ENCODE measurements around the gene SRSF1.
"Not testable (repeated sequence)": the region's sequence is repeated elsewhere in the genome, so short reads cannot be mapped to it uniquely, and the experiment has no call there.

Gene SRSF1

DNA sequence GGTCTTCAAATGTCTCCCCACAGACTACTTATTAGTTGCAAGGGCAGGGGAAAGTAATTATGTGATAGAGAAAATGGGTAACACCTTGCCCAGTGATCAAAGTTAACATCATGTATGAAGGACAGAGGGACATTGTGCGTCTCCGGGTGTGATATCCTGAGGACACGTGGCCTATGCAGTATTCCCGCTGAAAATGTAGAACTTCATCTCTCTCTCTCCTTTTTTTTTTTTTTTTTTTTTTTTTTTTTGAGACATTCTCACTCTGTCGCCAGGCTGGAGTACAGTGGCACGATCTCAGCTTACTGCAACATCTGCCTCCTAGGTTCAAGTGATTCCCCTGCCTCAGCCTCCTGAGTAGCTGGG lies 43.9 kb downstream of the SRSF1 start:
- DNase-seq, result no peak

DNA sequence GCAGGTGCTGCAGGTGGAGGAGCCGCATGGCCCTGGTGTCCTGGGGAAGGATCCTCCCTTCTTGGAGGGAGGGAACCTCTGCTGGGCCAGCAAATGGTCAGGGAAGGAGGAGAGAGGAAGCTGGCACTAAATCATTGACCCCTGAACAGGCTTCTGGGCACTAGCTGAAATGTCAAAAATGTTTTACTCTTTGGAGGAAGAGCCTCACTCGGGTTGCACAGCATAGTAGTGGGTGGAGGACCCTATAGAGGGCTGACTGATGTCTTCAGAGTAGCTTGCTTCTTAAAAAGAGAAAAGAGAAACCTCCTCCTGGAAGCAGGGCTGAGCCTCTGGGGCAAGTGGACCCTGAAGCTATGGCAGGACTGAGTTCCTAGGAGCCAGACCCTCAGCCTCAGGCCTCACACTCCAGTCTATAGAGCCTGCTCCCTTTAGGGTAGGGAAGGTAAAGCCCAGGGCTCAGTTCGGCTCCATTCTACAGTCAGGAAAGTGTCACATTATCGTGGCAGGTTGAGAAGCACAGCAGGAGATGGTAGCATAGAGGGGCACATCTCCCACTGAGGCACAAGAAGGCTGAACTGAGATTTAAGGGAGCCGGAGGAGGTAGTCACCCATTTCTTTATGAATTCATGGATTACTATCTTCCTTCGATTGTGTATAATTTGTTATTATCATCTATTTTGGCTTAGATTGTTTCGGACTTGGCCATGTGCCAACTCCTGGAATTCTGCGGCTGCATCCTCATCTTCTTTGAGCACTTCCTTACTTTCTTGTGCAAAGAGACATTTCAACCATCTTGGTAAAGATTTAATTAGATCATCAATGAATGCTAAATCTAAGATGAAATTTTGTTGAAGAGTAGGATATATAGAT lies 44.5 kb downstream of the SRSF1 start:
- no peak for DNase-seq

DNA sequence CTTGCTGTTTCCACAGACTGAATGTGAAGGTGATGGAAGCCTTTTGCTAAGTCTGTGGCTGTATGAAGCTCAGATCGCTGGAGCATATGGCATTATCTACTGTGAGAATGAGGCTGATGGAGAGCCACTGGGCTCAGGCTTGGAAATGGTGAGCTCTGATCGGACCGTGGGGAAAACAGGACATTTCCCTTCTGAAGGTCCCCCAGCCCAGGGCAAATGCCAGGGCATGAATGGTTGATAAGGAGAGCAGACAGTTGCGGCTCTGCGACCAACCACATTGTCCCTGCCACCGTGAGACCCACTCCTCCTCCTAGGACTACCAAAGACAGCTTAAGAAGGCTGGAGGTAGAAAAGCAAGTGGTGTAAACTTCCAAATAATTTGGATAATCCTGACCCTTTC lies 47.1 kb downstream of the SRSF1 start:
- DNase-seq, result no peak

DNA sequence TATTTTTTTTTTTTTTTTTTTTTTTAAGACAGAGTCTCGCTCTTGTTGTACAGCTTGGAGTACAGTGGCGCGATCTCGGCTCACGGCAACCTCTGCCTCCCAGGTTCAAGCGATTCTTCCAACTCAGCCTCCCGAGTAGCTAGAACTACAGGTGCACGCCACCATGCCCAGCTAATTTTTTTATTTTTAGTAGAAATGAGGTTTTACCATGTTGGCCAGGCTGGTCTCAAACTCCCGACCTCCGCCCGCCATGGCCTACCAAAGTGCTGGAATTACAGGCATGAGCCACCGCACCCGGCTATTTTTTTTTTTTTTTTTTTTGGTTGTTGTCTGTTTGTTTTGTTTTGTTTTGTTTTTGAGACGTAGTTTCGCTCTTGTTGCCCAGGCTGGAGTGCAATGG lies 48.7 kb downstream of the SRSF1 start:
- DNase-seq, result not testable (repeated sequence)

DNA sequence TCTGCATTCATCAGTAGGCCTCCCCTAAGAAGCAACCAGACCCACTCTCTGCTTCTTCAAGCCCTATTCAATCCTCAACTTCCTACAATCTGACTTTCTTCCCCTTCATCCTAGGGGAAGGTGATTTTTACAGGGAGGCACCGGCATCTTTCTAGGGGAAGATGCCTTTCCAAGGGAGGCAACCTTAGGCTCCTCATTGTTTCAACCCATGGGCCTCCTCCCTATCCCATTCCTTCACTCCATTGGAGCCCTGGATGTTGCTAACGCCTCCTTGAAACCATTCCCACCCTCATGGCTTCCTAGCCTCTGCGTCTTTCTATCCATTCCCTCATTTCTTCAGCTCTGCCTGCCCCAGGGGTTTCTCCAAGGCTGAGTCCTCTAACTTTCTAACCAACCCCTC lies 49.2 kb downstream of the SRSF1 start:
- no peak for DNase-seq

DNA sequence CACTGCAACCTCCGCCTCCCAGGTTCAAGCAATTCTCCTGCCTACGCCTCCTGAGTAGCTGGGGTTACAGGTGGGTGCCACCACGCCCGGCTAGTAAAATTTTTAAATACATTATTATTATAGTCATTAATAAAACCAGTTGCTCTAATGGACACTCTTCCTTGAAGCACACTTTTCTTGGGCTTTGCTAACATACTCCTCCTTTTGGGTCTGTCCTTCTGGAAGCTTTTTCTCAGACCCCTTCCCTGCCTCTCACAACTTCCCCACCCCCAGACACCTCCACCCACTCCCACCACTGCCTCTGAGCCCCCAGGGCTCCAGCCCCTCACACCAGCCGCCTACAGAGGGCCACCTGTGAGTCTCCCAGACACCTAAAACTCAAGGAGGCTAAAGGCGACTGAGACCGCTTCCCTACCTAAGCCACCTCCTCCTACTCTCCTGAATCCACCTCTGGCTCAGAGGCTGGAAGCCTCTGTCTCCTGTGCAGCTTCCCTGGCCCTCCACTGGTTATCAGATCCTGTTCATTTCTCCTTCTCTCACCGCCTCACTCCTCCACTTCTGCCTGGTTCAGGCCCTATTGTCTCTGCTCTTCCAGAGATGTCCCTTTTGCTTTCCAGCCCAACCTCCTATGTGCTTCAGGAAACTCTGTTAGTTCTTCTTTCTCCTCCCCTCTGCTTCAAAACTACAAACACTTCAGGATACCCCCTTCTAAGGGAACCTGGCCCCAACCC lies 49.8 kb downstream of the SRSF1 start:
- DNase-seq, result no peak

DNA sequence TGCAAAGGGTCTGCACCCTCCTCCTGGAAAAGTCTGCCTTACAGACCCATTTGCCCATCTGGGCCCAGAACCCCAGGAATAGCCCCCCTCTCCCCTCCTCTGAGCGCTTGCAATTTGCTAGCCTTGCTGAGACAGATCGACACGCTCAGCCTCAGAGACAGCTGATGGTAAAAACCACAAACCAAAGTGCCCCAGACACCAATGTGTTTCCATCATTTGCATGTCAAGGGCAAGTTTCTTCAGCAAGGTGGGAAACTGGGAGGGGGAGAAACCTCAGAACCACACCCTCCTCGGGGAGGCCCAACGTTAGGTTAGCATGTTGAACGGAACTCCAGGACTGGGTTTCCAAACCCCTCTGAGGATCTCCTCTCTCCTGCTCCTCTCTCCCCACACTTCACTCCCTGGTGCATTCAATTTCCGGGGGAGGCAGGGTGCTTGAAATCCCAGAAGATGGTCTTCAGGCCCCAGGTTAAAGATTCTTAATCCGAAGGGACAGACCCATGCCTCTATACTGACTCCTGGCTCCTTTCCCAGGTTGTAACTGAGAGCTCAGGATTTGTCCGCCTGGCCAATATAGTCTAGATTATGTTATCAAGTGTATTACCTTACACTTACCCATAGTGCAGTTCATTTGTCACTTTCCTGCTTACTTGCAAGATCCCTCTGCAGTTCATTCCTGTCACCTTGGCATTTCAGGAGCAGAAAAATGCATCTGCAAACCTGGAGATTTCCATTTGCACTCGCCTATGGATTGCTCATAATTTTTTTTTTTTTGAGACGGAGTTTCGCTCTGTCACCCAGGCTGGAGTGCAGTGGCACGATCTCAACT lies 50.5 kb downstream of the SRSF1 start:
- peak; percentile 73 for DNase-seq

DNA sequence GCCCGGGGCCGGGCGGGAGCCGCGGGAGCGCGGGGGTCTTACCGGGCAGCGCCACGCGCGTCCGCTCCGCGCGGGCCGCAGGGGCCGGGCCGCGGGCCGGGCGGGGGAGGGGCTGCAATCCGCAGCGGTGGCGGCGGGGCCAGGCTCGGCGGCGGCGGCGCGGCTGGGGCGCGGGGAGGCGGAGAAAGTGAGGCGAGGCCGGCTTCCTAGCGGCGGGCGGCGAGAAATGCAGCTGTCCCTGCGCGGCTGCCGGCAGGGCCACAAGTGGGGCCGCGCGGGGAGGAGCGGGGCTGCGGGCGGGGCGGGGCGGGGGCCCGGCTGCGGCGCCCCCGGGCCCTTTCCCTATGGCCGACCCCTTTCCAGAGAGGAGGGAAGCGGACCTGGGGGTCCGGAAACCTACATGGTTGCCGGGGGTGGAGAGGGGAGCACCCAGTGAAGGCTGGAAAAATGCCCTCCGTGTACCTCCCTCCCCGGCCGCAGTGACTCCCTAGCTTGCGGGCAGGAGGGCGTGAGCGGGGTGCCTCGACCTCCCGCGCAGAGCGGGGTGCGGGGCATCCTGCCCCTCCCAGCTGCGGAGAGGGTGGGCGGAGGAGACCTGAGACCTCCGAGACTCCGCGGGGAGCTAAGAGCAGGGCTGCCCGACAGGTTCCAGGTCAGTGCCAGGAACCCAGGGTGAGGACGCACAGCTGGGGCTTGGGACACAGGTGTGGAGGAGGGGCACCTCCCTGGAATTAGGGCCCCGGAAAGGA lies 51.7 kb downstream of the SRSF1 start, which contains the start of gene CUEDC1:
Gene CUEDC1, minus strand, starts transcription at position 230 of the 749 bp plus-strand sequence. CDS start 69,848 bp downstream, outside the sequence.
- DNase-seq, result peak; percentile 59

DNA sequence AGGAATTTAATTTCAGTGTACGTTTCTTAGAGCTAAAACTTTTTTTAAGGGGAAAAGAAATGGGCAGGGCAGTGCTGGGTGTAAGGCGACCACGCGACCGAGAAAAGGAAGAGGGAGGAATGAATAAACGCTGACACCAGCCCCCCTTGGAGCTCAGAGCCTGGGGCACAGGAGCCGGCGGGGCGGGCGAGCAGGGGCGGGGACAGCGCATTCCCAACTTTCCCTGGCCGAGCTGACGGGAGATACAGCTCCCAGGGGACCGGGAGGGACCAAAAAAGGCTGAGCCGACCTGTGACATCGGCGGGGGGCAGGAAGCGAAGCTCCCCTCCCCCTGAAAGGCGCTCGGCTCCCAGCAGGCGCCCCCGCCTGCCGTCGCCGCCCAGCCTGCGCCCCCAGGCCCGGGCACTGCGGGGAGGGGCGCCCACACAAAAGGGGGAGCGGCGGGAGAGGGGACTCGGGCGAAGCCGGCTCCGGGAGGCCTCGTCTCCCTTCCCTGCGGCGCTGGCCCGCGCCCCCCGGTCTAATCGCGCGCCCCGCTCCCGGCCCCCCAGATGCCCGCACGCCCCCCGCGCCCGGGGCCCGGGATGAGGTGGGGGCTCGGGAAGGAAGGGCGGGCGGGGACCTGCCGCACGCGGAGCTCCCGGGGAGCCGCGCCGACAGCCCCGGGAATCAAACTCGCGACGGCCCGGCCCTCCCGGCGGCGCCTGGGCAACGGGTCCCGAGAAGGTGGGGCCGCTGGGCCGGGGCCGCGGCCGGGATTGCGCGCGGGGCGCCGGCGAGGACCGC lies 52.5 kb downstream of the SRSF1 start:
- peak; percentile 63 for DNase-seq

DNA sequence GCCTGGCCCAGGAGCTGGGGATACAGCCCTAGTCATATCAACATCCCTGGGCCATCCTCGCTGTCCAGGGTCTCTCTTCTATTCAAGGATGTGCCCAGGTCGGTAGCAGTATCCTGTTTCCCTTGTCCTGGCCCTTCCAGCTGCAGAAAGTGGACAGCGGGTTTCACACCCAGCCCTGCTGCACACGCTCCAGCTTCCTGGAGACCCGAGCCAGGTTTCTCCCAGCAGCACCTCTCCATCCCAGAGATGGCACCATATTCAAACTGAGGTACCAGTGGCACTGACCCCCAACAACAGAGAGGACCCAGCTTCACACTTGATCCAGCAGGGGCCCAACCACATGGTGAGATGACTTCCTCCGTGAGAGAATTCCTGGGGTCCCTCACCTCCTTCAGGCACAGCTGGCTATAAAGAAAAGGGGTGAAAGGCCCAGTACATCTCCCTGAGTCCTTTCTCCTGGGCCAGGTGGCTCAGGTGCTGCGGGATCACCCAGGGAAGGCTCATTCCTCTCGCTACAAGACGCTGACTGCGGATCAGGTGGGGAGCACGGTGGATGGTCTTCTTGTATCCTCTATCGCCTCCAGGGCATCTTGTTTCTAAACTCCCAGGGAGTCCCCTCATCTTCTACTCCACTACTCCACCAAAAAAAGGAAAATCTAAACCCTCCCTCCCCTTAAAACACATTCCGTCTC lies 53.2 kb downstream of the SRSF1 start:
- DNase-seq, result no peak

Data from NCI-H510A treated with DMSO at 0.1 percent for 48 hours (cell line).